GM12878 (cell line): Measurements from ENCODE around the gene EEF1AKMT3. TPM values are rescaled to one million over a fixed set of nuclear protein-coding genes. Genes with fewer than 3 reads are reported as not detected.

Source experiments
- ATAC-seq: fragments of 200-7000 bp; cut with Tn5 transposase; 3 replicates; pipeline ENCODE4 v1.9.1; 2020; ENCODE audit warnings: mild to moderate bottlenecking, moderate library complexity
- BruUV-seq: library from RNA; stranded (reverse); fragments of 400-500 nt; replicated peaks from 2 replicates; lab custom pipeline; 2021; lab: Mats Ljungman, UMichigan
- CTCF ChIA-PET: fragments of 300-600 bp; sonication (Branson Sonifier 250); formaldehyde crosslinking; extraction: SDS; loops from one replicate; lab custom pipeline; 2021; ENCODE audit warnings: inconsistent platforms; lab: Yijun Ruan, JAX
- POLR2A ChIA-PET: fragments of 350-600 bp; formaldehyde crosslinking; extraction: SDS; loops from one replicate; lab custom pipeline; 2021; ENCODE audit warnings: inconsistent platforms; lab: Charles Lee
- RAD21 ChIA-PET: fragments of 300-600 bp; sonication (Branson Sonifier 250); formaldehyde crosslinking; loops from one replicate; lab custom pipeline; 2023; ENCODE audit warnings: antibody characterized with exemption; ENCODE audit not compliant: unreplicated experiment; lab: Charles Lee
- SMC1A ChIA-PET: fragments of 300-600 bp; sonication (Branson Sonifier 250); formaldehyde crosslinking; loops from one replicate; lab custom pipeline; 2023; ENCODE audit not compliant: unreplicated experiment, uncharacterized antibody; lab: Charles Lee
- DNase-seq: peaks from one replicate; pipeline ENCODE4 v3.0.0-alpha.2; 2011; ENCODE audit warnings: low read depth, low spot score
- FAIRE-seq: peaks from 3 replicates; lab custom pipeline; 2011; peaks lifted over from hg19 to GRCh38; lab: Jason Lieb, UNC
- H2AFZ ChIP-seq: 2 replicates; pipeline ENCODE4 v1.6.0; 2011; ENCODE audit warnings: low read depth, low read length, control low read depth; ENCODE audit not compliant: control insufficient read depth
- H3K27ac ChIP-seq: 2 replicates; pipeline ENCODE4 v1.5.1; 2011; ENCODE audit warnings: control low read depth; ENCODE audit not compliant: control insufficient read depth, insufficient read depth
- H3K27me3 ChIP-seq, 2 experiments: replicated peaks in 1 of 2; 2 replicates each; pipeline versions ENCODE4 v1.6.0 to v1.6.1; 2011; ENCODE audit warnings: low read length in 1 of 2; ENCODE audit not compliant: control insufficient read depth in 2 of 2, insufficient read depth in 2 of 2
- H3K36me3 ChIP-seq, 2 experiments: 2 replicates each; pipeline ENCODE4 v1.5.1; 2011; ENCODE audit warnings: low read length in 1 of 2; ENCODE audit not compliant: control insufficient read depth in 2 of 2, insufficient read depth in 2 of 2
- H3K4me1 ChIP-seq: 2 replicates; pipeline ENCODE4 v1.6.1; 2011; ENCODE audit warnings: mild to moderate bottlenecking, low read length, moderate library complexity, mixed read lengths; ENCODE audit not compliant: control insufficient read depth, insufficient read depth
- H3K4me2 ChIP-seq: 2 replicates; pipeline ENCODE4 v1.6.0; 2011; ENCODE audit warnings: control low read depth; ENCODE audit not compliant: control insufficient read depth, insufficient read depth
- H3K4me3 ChIP-seq: fragments of 200-600 bp; sonication (generic); 2 replicates; pipeline ENCODE4 v1.5.1; 2016
- H3K79me2 ChIP-seq: 2 replicates; pipeline ENCODE4 v1.6.0; 2011; ENCODE audit warnings: low read length; ENCODE audit not compliant: control insufficient read depth, insufficient read depth
- H3K9ac ChIP-seq: 2 replicates; pipeline ENCODE4 v1.8.0; 2011; ENCODE audit warnings: low read length, control low read depth, mixed read lengths; ENCODE audit not compliant: control insufficient read depth, insufficient read depth
- H3K9me3 ChIP-seq: replicated peaks from 3 replicates; pipeline ENCODE4 v1.5.1; 2011; ENCODE audit warnings: mild to moderate bottlenecking, low read length; ENCODE audit not compliant: control insufficient read depth, insufficient read depth
- H4K20me1 ChIP-seq: 2 replicates; pipeline ENCODE4 v1.6.0; 2011; ENCODE audit not compliant: control insufficient read depth, insufficient read depth
- BCL11A ChIP-seq: IDR thresholded peaks from 2 replicates; pipeline ENCODE4 v1.6.1; 2011; ENCODE audit warnings: low read depth, low read length
- CHD1 ChIP-seq: IDR thresholded peaks from 2 replicates; pipeline ENCODE4 v1.6.1; 2012; ENCODE audit warnings: low read depth, low read length, improper control_type of control experiment
- E4F1 ChIP-seq: fragments of 450-650 bp; IDR thresholded peaks from 2 replicates; pipeline ENCODE4 v1.6.1; 2018; ENCODE audit warnings: borderline replicate concordance, mild to moderate bottlenecking; ENCODE audit not compliant: partially characterized antibody
- EZH2 ChIP-seq: IDR thresholded peaks from 2 replicates; pipeline ENCODE4 v1.6.1; 2012; ENCODE audit warnings: low read depth, mild to moderate bottlenecking, control low read depth, inconsistent platforms, low read length, borderline replicate concordance; ENCODE audit not compliant: control insufficient read depth
- FOXK2 ChIP-seq: fragments of 450-650 bp; IDR thresholded peaks from 2 replicates; pipeline ENCODE4 v1.6.1; 2017; ENCODE audit warnings: mild to moderate bottlenecking, moderate library complexity
- GABPA ChIP-seq: IDR thresholded peaks from 2 replicates; pipeline ENCODE4 v1.6.1; 2014; ENCODE audit warnings: antibody characterized with exemption, low read depth, mild to moderate bottlenecking, inconsistent platforms
- IRF3 ChIP-seq: fragments of 450-650 bp; IDR thresholded peaks from 2 replicates; pipeline ENCODE4 v1.6.1; 2014; ENCODE audit warnings: mild to moderate bottlenecking
- IRF5 ChIP-seq: fragments of 450-650 bp; IDR thresholded peaks from 2 replicates; pipeline ENCODE4 v1.6.1; 2017; ENCODE audit warnings: borderline replicate concordance
- KAT2A ChIP-seq: conservative IDR thresholded peaks from 2 replicates; pipeline ENCODE4 v1.6.1; 2011; ENCODE audit warnings: low read depth, low read length; ENCODE audit not compliant: control insufficient read depth
- PAX8 ChIP-seq: fragments of 450-650 bp; IDR thresholded peaks from 2 replicates; pipeline ENCODE4 v1.6.1; 2017; ENCODE audit warnings: mild to moderate bottlenecking, moderate library complexity
- PKNOX1 ChIP-seq: fragments of 450-650 bp; IDR thresholded peaks from 2 replicates; pipeline ENCODE4 v1.6.1; 2016; ENCODE audit warnings: mild to moderate bottlenecking
- RUNX3 ChIP-seq: IDR thresholded peaks from 2 replicates; pipeline ENCODE4 v1.6.1; 2012; ENCODE audit warnings: low read length, inconsistent platforms
- SKIL ChIP-seq: fragments of 450-650 bp; IDR thresholded peaks from 2 replicates; pipeline ENCODE4 v1.6.1; 2017; ENCODE audit warnings: mild to moderate bottlenecking, low read depth, inconsistent platforms; ENCODE audit not compliant: poor library complexity, severe bottlenecking
- SREBF2 ChIP-seq: IDR thresholded peaks from 2 replicates; pipeline ENCODE4 v1.6.1; 2012; ENCODE audit warnings: mild to moderate bottlenecking, low read length
- TCF3 ChIP-seq: IDR thresholded peaks from 2 replicates; pipeline ENCODE4 v1.6.1; 2012; ENCODE audit warnings: low read depth, mild to moderate bottlenecking, low read length, borderline replicate concordance; ENCODE audit not compliant: insufficient read depth
- YBX1 ChIP-seq: fragments of 450-650 bp; IDR thresholded peaks from 2 replicates; pipeline ENCODE4 v1.6.1; 2016; ENCODE audit warnings: antibody characterized with exemption
- WGBS: methylation state at CpG from one replicate; pipeline ENCODE4 v1.1.6; 2016; ENCODE audit warnings: low lambda C conversion rate; ENCODE audit not compliant: insufficient replicate concordance, insufficient coverage; ENCODE audit errors: missing lambda C conversion rate; 5-methylcytosine and 5-hydroxymethylcytosine counted together
- in situ Hi-C: fragments of 300-500 bp; cut with MboI; formaldehyde crosslinking; loops from 9 replicates; pipeline ENCODE4 v1.14.3; 2018; ENCODE audit warnings: mixed read lengths
- intact Hi-C: fragments of 100-400 bp; cut with micrococcal nuclease; formaldehyde crosslinking; loops from one replicate; pipeline ENCODE4 v1.14.2; 2022; ENCODE audit not compliant: unreplicated experiment
- polyA plus RNA-seq, 11 experiments: library from polyadenylated mRNA; depleted of rRNA in 4 of 11; unstranded in 6 of 11; stranded (reverse) in 5 of 11; fragments of >200 nt; fragmentation: Nextera tagmentation in 4 of 11; fragmentation: Illumina TruSeq in 1 of 11; extraction: Ambion mirVana in 4 of 11; extraction: Trizol in 1 of 11; gene quantifications; 1 replicate in 1 of 11; 2 replicates in 10 of 11; pipeline versions ENCODE4 v1.2.1 to v1.2.3, GENCODE V29; 2011 to 2016; ENCODE audit warnings: inconsistent platforms in 2 of 11, missing spikeins in 2 of 11, low read depth in 1 of 11
- total RNA-seq, 4 experiments: library from RNA; depleted of rRNA in 3 of 4; stranded (reverse); fragments of >200 nt in 3 of 4; fragmentation: Illumina TruSeq in 1 of 4; extraction: Trizol in 1 of 4; gene quantifications; 2 replicates each; pipeline versions ENCODE4 v1.2.1 to v1.2.3, GENCODE V29; 2013 to 2021

Gene EEF1AKMT3
- total and polyA plus RNA-seq, 10 of the 15 experiments (the other 5 are each of a cell fraction or from before 2014, with no cell fraction given), result 1.2 to 8.2 (median 3.5) TPM

GRCh38 chr12:57770734-57771133 is 1.7 kb upstream of the EEF1AKMT3 start:
- WGBS, result 54% methylated on average over 4 of the region's 4 CpGs
- ChIA-PET SMC1A (interaction anchor here (0.7 kb wide), 1 partner anchor 11 kb away, joined by 3 read pairs; no protein-coding TSS in a partner anchor), RAD21 (no interaction called here), CTCF (interaction anchor here (0.5 to 7.3 kb wide), 4 partner anchors 11 to 19 kb away, joined by 3 to 62 read pairs (median 4); partner anchors contain the start of genes CDK4, MARCHF9 and TSFM), POLR2A (interaction anchor here (0.8 kb wide), 1 partner anchor 25 kb away, joined by 3 read pairs; no protein-coding TSS in a partner anchor)
- DNase-seq (no peak), FAIRE-seq (peak; percentile 75), ATAC-seq (no peak)
- H3K4me3 ChIP-seq, result peak overlapping the region; percentile 90; the same call in 1 of the 2 replicates
- no peaks in the 10 kb centered on the region for H3K79me2 ChIP-seq
- BruUV-seq, result no TSS peak
- H4K20me1 ChIP-seq, result no peaks in the 10 kb centered on the region
- peaks cover 0 to 4% of the 10 kb centered on the region in 2 experiments; a peak in 2 of 4 replicates for H3K36me3 ChIP-seq
- peaks cover 11% of the 10 kb centered on the region for H3K4me1 ChIP-seq
- H2AFZ ChIP-seq, result no peak overlapping the region
- 0 out of 2 replicates have a peak overlapping the region, but pooled peaks have one; percentile 27 for H3K27ac ChIP-seq
- peak overlapping the region; percentile 99; the same call in 1 of the 2 replicates for H3K4me2 ChIP-seq
- intact Hi-C loops (no loop called here), in situ Hi-C loops (no loop called here)
- H3K27me3 ChIP-seq, result peaks cover 6 to 8% of the 10 kb centered on the region in 2 experiments; a peak in 3 of 4 replicates
- H3K9ac ChIP-seq, result no peak overlapping the region
- no peaks in the 10 kb centered on the region for H3K9me3 ChIP-seq
- no peak for TF ChIP-seq GABPA
- no peak for TF ChIP-seq YBX1
- no peak for TF ChIP-seq BCL11A
- TF ChIP-seq IRF3, result no peak
- no peak for TF ChIP-seq KAT2A
- no peak for TF ChIP-seq PKNOX1
- no peak for TF ChIP-seq RUNX3
- no peak for TF ChIP-seq SKIL
- no peak for TF ChIP-seq EZH2
- TF ChIP-seq PAX8, result no peak
- TF ChIP-seq FOXK2, result no peak
- TF ChIP-seq SREBF2, result no peak
- no peak for TF ChIP-seq IRF5
- TF ChIP-seq CHD1, result no peak
- TF ChIP-seq TCF3, result no peak
- TF ChIP-seq E4F1, result no peak
